ENCODE measurements around the gene TMEM138. TPM values are rescaled to one million over a fixed set of nuclear protein-coding genes. Genes with fewer than 3 reads are reported as not detected.

The TMEM138 gene
- total RNA-seq, 1 experiment from 2014 or later: 43.6 TPM

DNA sequence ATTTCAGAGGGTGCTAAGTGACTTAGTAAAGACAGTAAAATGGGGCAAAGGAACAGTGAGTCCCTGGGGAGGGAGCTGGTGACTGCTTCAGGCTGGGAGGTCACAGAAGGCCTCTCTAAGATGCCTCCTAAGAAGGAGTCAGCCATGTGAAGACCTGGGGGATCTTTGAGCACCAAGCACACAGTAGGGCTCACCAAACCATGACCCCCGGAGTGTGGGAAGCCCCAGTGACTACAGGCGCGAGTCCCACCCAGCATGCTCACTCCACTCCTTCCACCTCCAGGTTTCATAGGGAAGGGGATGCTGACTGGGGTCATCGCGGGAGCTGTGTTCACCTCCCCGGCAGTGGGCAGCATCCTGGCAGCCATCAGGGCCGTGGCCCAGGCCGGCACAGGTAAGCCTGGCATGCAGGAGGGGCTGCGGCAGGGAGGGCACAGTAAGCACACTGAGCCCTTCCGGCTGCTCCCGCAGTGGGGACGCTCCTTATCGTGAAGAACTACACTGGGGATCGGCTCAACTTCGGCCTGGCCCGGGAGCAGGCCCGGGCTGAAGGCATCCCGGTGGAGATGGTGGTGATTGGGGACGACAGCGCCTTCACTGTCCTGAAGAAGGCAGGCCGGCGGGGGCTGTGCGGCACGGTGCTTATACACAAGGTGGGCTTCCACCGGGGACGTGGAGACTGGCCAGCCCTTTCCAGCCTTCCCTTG lies 23.2 kb upstream of the TMEM138 start:
- H3K9me3 Mint-ChIP-seq: no peaks in the 10 kb centered on the region; a peak in 1 of 5 replicates
- H3K18ac ChIP-seq (ENCODE audit: insufficient read length, low read depth, low read length): no peak overlapping the region
- H3T11ph ChIP-seq (ENCODE audit: low read length): no peak overlapping the region
- no peak overlapping the region for H3K9ac ChIP-seq (ENCODE audit: extremely low read depth, insufficient read length, low read length)
- WGBS (ENCODE audit: extremely low coverage, insufficient read length, low lambda C conversion rate): no CpG with 5 or more reads among the region's 26 CpGs
- H3K27me3 ChIP-seq (ENCODE audit: insufficient read depth, low read length): no peaks in the 10 kb centered on the region
- peaks cover 4 to 41% (median 33%) of the 10 kb centered on the region in 3 experiments for H3K36me3 Mint-ChIP-seq (ENCODE audit: insufficient read depth in 1 of 3, low read depth in 3 of 3)
- H2BK120ac ChIP-seq (ENCODE audit: low read depth, low read length, poor library complexity, severe bottlenecking): no peak overlapping the region
- H3K27ac Mint-ChIP-seq: no peak overlapping the region
- no peak overlapping the region for H2BK12ac ChIP-seq (ENCODE audit: insufficient read length, low read depth, low read length)
- no peaks in the 10 kb centered on the region; the same call in 1 of the 2 replicates for H3K4me1 ChIP-seq (ENCODE audit: insufficient read depth, low read length)
- no peaks in the 10 kb centered on the region for H3K9me3 ChIP-seq (ENCODE audit: control insufficient read depth, low read depth, low read length)
- no peak overlapping the region for H2AFZ ChIP-seq (ENCODE audit: low read length)
- no peaks in the 10 kb centered on the region for H3K79me2 ChIP-seq (ENCODE audit: insufficient read depth, low read length)
- no peak overlapping the region for H3K23ac ChIP-seq (ENCODE audit: insufficient read length, low read depth, low read length)
- peaks cover 17 to 20% of the 10 kb centered on the region in 2 experiments for H3K4me1 Mint-ChIP-seq
- no peak overlapping the region for H3K4ac ChIP-seq (ENCODE audit: low read depth, low read length)
- no peak for DNase-seq
- H3K79me1 ChIP-seq (ENCODE audit: insufficient read depth, low read depth, low read length, poor library complexity, severe bottlenecking): no peaks in the 10 kb centered on the region
- no peak overlapping the region for H2BK5ac ChIP-seq (ENCODE audit: insufficient read length, low read length)
- no peak overlapping the region for H3K56ac ChIP-seq (ENCODE audit: insufficient read length, low read depth, low read length)
- no peak overlapping the region for H2AK5ac ChIP-seq (ENCODE audit: insufficient read length, low read length)
- no peaks in the 10 kb centered on the region for H3K27me3 Mint-ChIP-seq (ENCODE audit: low read depth)
- no peaks in the 10 kb centered on the region for H4K20me1 ChIP-seq (ENCODE audit: control insufficient read depth, insufficient read depth, insufficient read length)
- H2BK15ac ChIP-seq (ENCODE audit: low read depth, low read length): no peak overlapping the region
- H4K91ac ChIP-seq (ENCODE audit: insufficient read length, low read depth, low read length): no peak overlapping the region
- H3K27ac ChIP-seq (ENCODE audit: insufficient read length, low read depth, low read length): no peak overlapping the region
- no peak overlapping the region for H3K4me2 ChIP-seq (ENCODE audit: insufficient read depth, insufficient read length, low read length)
- no peak overlapping the region for H3K4me3 Mint-ChIP-seq
- no peak for TF ChIP-seq CTCF (conservative IDR thresholded peaks at IDR 0.05)
- H3K23me2 ChIP-seq (ENCODE audit: insufficient read length, low read depth, low read length, poor library complexity, severe bottlenecking): no peaks in the 10 kb centered on the region
- no peak overlapping the region for H2BK20ac ChIP-seq (ENCODE audit: low read depth, low read length, poor library complexity, severe bottlenecking)
- H3K14ac ChIP-seq (ENCODE audit: insufficient read depth, low read length): no peak overlapping the region
- no peak overlapping the region for H4K5ac ChIP-seq (ENCODE audit: insufficient read length, low read depth, low read length)
- H4K8ac ChIP-seq (replicated peaks; ENCODE audit: insufficient read length, low read depth, low read length): no peak overlapping the region
